CD14-positive monocyte (primary cell): ENCODE data around the gene FGF14. TPM values are rescaled to one million over a fixed set of nuclear protein-coding genes. Genes with fewer than 3 reads are reported as not detected.

Experiments used
- DNase-seq, 3 donors: peaks; one replicate each; pipeline ENCODE4 v3.0.0-alpha.2; 2011 to 2022
- H2AFZ ChIP-seq: 2 replicates; pipeline ENCODE4 v1.6.0; 2012; ENCODE audit warnings: mild to moderate bottlenecking, low read depth, low read length, inconsistent platforms; ENCODE audit not compliant: insufficient read depth, poor library complexity, severe bottlenecking
- H3K27ac ChIP-seq, 2 donors: 1 replicate in 1 of 2; 2 replicates in 1 of 2; pipeline ENCODE4 v1.5.1; 2012 to 2013; ENCODE audit warnings: low read length in 2 of 2, control low read depth in 1 of 2, inconsistent platforms in 1 of 2, low read depth in 1 of 2, mild to moderate bottlenecking in 1 of 2
- H3K27me3 ChIP-seq, 2 donors: one replicate each; pipeline versions ENCODE4 v1.6.0 to v1.6.1; 2011 to 2013; ENCODE audit warnings: low read length in 2 of 2; ENCODE audit not compliant: control insufficient read depth in 2 of 2, insufficient read depth in 2 of 2
- H3K36me3 ChIP-seq, 2 donors: replicated peaks in 1 of 2; 1 replicate in 1 of 2; 2 replicates in 1 of 2; pipeline versions ENCODE4 v1.5.1 to v1.6.1; 2012 to 2013; ENCODE audit warnings: low read length in 2 of 2, control low read depth in 1 of 2, inconsistent platforms in 1 of 2, mild to moderate bottlenecking in 1 of 2; ENCODE audit not compliant: insufficient read depth in 2 of 2, control insufficient read depth in 1 of 2
- H3K4me1 ChIP-seq, 2 donors: 1 replicate in 1 of 2; 2 replicates in 1 of 2; pipeline versions ENCODE4 v1.5.1 to v1.6.1; 2012 to 2013; ENCODE audit warnings: low read length in 2 of 2, control low read depth in 1 of 2, inconsistent platforms in 1 of 2, mild to moderate bottlenecking in 1 of 2, moderate library complexity in 1 of 2; ENCODE audit not compliant: insufficient read depth in 2 of 2, control insufficient read depth in 1 of 2
- H3K4me2 ChIP-seq: replicated peaks from 2 replicates; pipeline ENCODE3; 2012; ENCODE audit warnings: low read length, moderate library complexity, mild to moderate bottlenecking; ENCODE audit not compliant: poor library complexity, severe bottlenecking; ENCODE audit errors: extremely low read depth
- H3K4me3 ChIP-seq, 3 experiments: fragments of 200-600 bp in 1 of 3; sonication (generic) in 1 of 3; replicated peaks in 1 of 3; 1 replicate in 2 of 3; 2 replicates in 1 of 3; pipeline ENCODE4 v1.5.1; 2011 to 2013; ENCODE audit warnings: low read length in 3 of 3, mild to moderate bottlenecking in 3 of 3, control low read depth in 2 of 3, low read depth in 2 of 3, inconsistent platforms in 1 of 3, moderate library complexity in 1 of 3
- H3K79me2 ChIP-seq: 2 replicates; pipeline ENCODE4 v1.6.0; 2012; ENCODE audit warnings: mild to moderate bottlenecking, control low read depth, inconsistent platforms, low read length, moderate library complexity; ENCODE audit not compliant: insufficient read depth
- H3K9ac ChIP-seq: 2 replicates; pipeline ENCODE4 v1.6.0; 2017; ENCODE audit warnings: low read length, mild to moderate bottlenecking; ENCODE audit not compliant: insufficient read depth, poor library complexity, severe bottlenecking
- H3K9me3 ChIP-seq, 2 donors: replicated peaks in 1 of 2; 1 replicate in 1 of 2; 2 replicates in 1 of 2; pipeline versions ENCODE4 v1.5.1 to v1.6.1; 2012 to 2013; ENCODE audit warnings: low read length in 2 of 2, control low read depth in 1 of 2; ENCODE audit not compliant: control insufficient read depth in 1 of 2, insufficient read depth in 1 of 2
- H4K20me1 ChIP-seq: 2 replicates; pipeline ENCODE4 v1.6.0; 2012; ENCODE audit warnings: mild to moderate bottlenecking, low read length, control low read depth, moderate library complexity; ENCODE audit not compliant: insufficient read depth
- H3K27ac Mint-ChIP-seq, 7 donors: one replicate each; pipeline ENCODE4 v1.8.0; 2020; ENCODE audit warnings: mild to moderate bottlenecking in 7 of 7, mixed read lengths in 7 of 7, moderate library complexity in 6 of 7, inconsistent platforms in 2 of 7
- H3K27me3 Mint-ChIP-seq, 3 donors: one replicate each; pipeline ENCODE4 v1.8.0; 2021 to 2022; ENCODE audit warnings: low read depth in 3 of 3, mild to moderate bottlenecking in 3 of 3, mixed read lengths in 3 of 3, moderate library complexity in 3 of 3, inconsistent platforms in 1 of 3
- H3K36me3 Mint-ChIP-seq, 2 donors: one replicate each; pipeline ENCODE4 v1.8.0; 2020; ENCODE audit warnings: mixed read lengths in 2 of 2, inconsistent platforms in 1 of 2, mild to moderate bottlenecking in 1 of 2
- H3K4me1 Mint-ChIP-seq: one replicate; pipeline ENCODE4 v1.8.0; 2020; ENCODE audit warnings: mild to moderate bottlenecking, mixed read lengths
- H3K4me3 Mint-ChIP-seq, 2 donors: one replicate each; pipeline ENCODE4 v1.8.0; 2020; ENCODE audit warnings: mild to moderate bottlenecking in 2 of 2, mixed read lengths in 2 of 2, moderate library complexity in 1 of 2
- H3K9me3 Mint-ChIP-seq, 7 donors: one replicate each; pipeline ENCODE4 v1.8.0; 2020 to 2022; ENCODE audit warnings: mixed read lengths in 7 of 7, mild to moderate bottlenecking in 6 of 7, moderate library complexity in 6 of 7, inconsistent platforms in 2 of 7
- WGBS: methylation state at CpG from one replicate; pipeline ENCODE4 v1.1.5; 2013; ENCODE audit warnings: missing lambda C conversion rate; ENCODE audit not compliant: insufficient coverage; 5-methylcytosine and 5-hydroxymethylcytosine counted together
- intact Hi-C, 2 donors: fragments of 100-400 bp; cut with micrococcal nuclease; formaldehyde crosslinking; loops; one replicate each; pipeline versions ENCODE4 v1.15.0 to v1.15.1; 2023
- polyA minus RNA-seq: library from RNA; depleted of rRNA, polyadenylated mRNA; stranded (reverse); fragments of >200 nt; gene quantifications from 2 replicates; pipeline ENCODE4 v1.2.3, GENCODE V29; 2012
- polyA plus RNA-seq, 3 donors: library from polyadenylated mRNA; depleted of rRNA in 1 of 3; unstranded in 2 of 3; stranded (reverse) in 1 of 3; fragments of 300-500 nt in 2 of 3; fragments of >200 nt in 1 of 3; fragmentation: Illumina TruSeq in 2 of 3; gene quantifications; 1 replicate in 2 of 3; 2 replicates in 1 of 3; pipeline ENCODE4 v1.2.3, GENCODE V29; 2012 to 2021
- total RNA-seq, 12 experiments: library from RNA in 1 of 12; stranded (reverse) in 1 of 12; fragments of 120-200 nt in 1 of 12; gene quantifications; one replicate each; pipeline ENCODE4 v1.2.4 and lab custom pipeline; 2013 to 2026; ENCODE audit warnings: mixed read lengths in 6 of 12, inconsistent platforms in 1 of 12
- TF ChIP-seq, protein P1 (sequence below): fragments of 200-600 bp; IDR thresholded peaks from one replicate; pipeline ENCODE4 v1.8.0; 2022; ENCODE audit warnings: antibody characterized with exemption, mild to moderate bottlenecking

The FGF14 gene
- not detected for total RNA-seq (2013)
- polyA plus RNA-seq (not detected), polyA minus RNA-seq (not detected in 2 replicates), total RNA-seq (lab: John Stamatoyannopoulos, UW) (0 to 5.1 (median 0.18) reads per million in 11 experiments)

- Histone ChIP-seq H3K79me2 (no peaks in the 10 kb centered on the region), H3K4me1 (peaks cover 6 to 8% of the 10 kb centered on the region in 2 donors), H4K20me1 (no peaks in the 10 kb centered on the region), H3K9me3 (peaks cover 0 to 17% of the 10 kb centered on the region in 2 donors), H3K9ac (no peak within 1 kb of the TSS), H3K4me2 (no peak within 1 kb of the TSS), H2AFZ (no peak within 1 kb of the TSS), H3K4me3 (no peak within 1 kb of the TSS), H3K27ac (no peak within 1 kb of the TSS), H3K27me3 (peaks cover 51 to 64% of the 10 kb centered on the region in 2 donors), H3K36me3 (no peaks in the 10 kb centered on the region)
- peak within 1 kb of the TSS in 1 of 2 donors; percentile 80 for H3K4me3 Mint-ChIP-seq
- peaks cover 55 to 71% (median 59%) of the 10 kb centered on the region in 3 donors for H3K27me3 Mint-ChIP-seq
- peaks cover 0 to 3% of the 10 kb centered on the region in 2 donors for H3K36me3 Mint-ChIP-seq
- H3K27ac Mint-ChIP-seq, result no peak within 1 kb of the TSS
- WGBS, result 20% methylated on average over 1 of the region's 6 CpGs
- intact Hi-C loops, result no loop called here
- TF ChIP-seq, protein P1, sequence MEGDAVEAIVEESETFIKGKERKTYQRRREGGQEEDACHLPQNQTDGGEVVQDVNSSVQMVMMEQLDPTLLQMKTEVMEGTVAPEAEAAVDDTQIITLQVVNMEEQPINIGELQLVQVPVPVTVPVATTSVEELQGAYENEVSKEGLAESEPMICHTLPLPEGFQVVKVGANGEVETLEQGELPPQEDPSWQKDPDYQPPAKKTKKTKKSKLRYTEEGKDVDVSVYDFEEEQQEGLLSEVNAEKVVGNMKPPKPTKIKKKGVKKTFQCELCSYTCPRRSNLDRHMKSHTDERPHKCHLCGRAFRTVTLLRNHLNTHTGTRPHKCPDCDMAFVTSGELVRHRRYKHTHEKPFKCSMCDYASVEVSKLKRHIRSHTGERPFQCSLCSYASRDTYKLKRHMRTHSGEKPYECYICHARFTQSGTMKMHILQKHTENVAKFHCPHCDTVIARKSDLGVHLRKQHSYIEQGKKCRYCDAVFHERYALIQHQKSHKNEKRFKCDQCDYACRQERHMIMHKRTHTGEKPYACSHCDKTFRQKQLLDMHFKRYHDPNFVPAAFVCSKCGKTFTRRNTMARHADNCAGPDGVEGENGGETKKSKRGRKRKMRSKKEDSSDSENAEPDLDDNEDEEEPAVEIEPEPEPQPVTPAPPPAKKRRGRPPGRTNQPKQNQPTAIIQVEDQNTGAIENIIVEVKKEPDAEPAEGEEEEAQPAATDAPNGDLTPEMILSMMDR, result no peak
- DNase-seq, result no peak
- peaks cover 13% of the 10 kb centered on the region for H3K4me1 Mint-ChIP-seq
- H3K9me3 Mint-ChIP-seq, result peaks cover 0 to 12% (median 3%) of the 10 kb centered on the region in 7 donors
These were observed at the start of gene FGF14 for GRCh38 chr13:102401766-102402165. FGF14 (minus strand) TSS chr13:102402048.

DNA sequence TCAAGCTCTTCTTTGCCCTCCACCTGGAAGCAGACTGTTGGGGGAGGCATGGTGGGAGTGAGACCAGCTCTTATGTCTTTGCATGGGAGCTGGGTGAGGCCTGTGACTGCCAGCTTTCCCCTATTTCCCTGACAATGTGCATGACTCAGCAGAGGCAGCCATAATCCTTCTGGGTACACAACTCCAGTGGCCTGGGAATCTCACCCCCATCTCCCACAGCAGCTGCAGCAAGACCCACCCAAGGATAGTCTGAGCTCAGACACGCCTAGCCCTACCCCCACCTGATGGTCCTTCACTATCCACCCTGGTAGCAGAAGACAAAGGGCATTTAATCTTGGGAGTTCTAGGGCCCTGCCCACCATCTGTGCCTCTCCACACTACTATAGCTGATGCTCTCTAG lies 41.4 kb upstream of the FGF14 start:
- no peaks in the 10 kb centered on the region for H3K9me3 ChIP-seq
- H3K9ac ChIP-seq, result no peak overlapping the region
- H3K4me1 ChIP-seq, result no peaks in the 10 kb centered on the region
- H3K27me3 ChIP-seq, result no peaks in the 10 kb centered on the region
- peaks cover 2 to 4% (median 2%) of the 10 kb centered on the region in 3 donors for H3K27me3 Mint-ChIP-seq
- TF ChIP-seq, protein P1, result no peak
- no peaks in the 10 kb centered on the region for H4K20me1 ChIP-seq
- 80% methylated on average over 1 of the region's 1 CpG for WGBS
- peaks cover 1 to 12% (median 5%) of the 10 kb centered on the region in 7 donors for H3K9me3 Mint-ChIP-seq
- no peak overlapping the region for H3K27ac ChIP-seq
- no peak for DNase-seq
- no peak overlapping the region for H3K4me2 ChIP-seq
- H3K4me3 Mint-ChIP-seq, result no peak overlapping the region
- no peaks in the 10 kb centered on the region for H3K36me3 Mint-ChIP-seq
- H3K36me3 ChIP-seq, result no peaks in the 10 kb centered on the region
- no peak overlapping the region for H3K4me3 ChIP-seq
- H3K4me1 Mint-ChIP-seq, result no peaks in the 10 kb centered on the region
- H3K79me2 ChIP-seq, result no peaks in the 10 kb centered on the region
- no peak overlapping the region for H2AFZ ChIP-seq
- intact Hi-C loops, result no loop called here
- H3K27ac Mint-ChIP-seq, result no peak overlapping the region
